ENCODE results near the gene APP.

Gene APP

GRCh38 chr21:26170471-26171257 lies at the start of gene APP:
Gene APP, minus strand, starts transcription at chr21:26170770. Its CDS starts 150 bp downstream, at chr21:26170620.
- peak; percentile 76 to 78 for DNase-seq (ENCODE audit: low read depth in 2 of 2)

DNA sequence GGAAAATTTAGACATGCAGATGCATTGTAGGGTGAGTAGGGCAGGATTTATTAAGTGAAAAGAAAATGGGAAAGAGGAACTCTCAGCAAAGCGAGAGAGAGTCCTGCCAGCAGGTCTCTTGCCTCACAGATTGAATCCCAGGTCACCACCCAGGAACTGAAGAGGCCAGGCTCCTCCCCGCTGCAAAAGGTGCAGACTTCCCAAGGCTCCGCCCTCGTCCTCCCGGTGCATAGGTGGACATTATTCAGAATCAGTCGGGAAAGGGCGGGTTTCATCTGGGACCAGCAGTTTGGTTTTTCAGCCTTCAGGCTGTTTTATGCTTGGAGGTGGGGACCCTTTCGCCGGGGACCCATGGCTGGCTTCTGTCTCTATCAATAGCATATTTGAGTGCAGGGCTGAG lies 41.6 kb upstream of the APP start:
- DNase-seq (ENCODE audit: low read depth in 2 of 2): no peak

DNA sequence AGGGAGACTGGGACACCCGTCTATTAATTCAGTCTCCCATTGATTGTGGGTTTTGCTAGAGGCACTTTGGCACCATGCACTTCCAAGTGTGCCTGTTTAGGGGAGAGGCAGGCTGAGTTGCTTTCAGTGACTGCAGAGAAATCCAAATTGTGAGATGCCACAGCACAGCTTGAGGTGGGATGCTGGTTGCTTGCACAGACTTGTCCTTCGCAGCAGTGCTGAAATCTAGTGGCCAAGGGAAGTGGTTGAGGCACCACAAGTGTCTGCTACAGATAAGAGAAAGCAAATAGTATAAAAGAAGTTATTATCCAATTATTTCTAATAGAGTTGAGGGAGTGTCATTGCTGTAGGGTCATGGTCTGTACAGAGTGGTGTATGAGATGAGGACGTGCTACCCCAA lies 40.0 kb upstream of the APP start:
- no peak for DNase-seq (ENCODE audit: low read depth in 2 of 2)

- DNase-seq (ENCODE audit: low read depth in 2 of 2): no peak
Observed at GRCh38 chr21:26207021-26207420, 36.5 kb upstream of the APP start.

DNA sequence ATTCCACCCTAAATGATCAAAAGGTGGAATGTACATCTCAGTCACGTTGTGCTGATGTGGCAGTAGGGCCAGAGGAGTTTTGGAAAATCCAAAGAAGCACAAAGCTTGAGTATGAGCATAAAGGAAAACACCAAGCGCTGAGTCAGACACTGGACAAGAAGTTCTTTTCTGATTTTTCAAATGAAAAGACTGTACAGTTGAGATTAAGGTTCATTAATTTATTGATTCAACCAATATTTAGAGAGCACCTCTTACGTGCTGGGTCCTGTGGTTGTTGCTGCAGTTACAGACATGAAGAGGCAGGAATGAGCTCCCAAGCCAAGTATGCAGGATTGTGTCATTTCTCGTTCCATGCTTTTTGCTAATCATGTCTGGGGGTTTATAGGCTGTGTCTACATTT lies 28.9 kb upstream of the APP start:
- no peak for DNase-seq (ENCODE audit: low read depth in 2 of 2)

DNA sequence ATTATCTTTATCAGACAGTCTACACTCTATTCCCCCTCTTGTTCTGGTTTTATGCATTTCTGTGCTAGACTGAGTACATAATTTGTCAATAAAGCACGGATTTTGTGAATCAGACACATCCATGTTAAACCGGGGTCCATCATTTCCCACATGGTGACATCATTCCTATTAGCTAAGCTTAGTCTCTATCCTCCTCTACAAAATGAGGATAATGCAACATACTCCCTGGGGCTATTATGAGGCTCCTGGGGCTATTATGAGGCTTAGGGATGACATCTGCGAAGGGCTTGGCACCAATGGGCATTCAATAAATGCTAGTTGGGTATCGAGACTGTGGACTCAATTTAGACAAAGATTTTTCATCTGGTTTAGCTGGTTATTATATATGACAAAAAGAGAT lies 25.1 kb upstream of the APP start:
- no peak for DNase-seq (ENCODE audit: low read depth in 2 of 2)

DNA sequence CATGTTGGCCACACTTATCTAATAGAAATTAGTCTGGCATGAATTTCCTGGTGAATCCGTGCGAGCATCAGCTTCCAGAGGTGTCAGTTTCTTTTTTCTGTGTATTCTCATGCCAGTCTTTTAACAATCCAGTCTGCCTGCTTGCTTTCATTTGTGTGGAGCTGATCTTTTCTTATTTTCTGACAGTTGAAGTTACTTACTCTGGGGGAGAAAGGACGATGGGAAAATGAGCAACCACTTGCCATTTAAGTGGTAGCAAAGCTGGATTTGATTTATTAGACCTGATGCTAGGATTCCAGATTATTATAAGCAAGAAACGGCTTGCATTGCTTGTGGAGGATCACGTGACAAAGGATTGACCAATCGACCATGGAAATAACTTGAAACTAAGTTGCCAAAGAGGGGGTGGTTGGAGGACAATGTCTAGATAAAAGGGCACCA lies 24.3 kb upstream of the APP start:
- no peak for DNase-seq (ENCODE audit: low read depth in 2 of 2)

DNA sequence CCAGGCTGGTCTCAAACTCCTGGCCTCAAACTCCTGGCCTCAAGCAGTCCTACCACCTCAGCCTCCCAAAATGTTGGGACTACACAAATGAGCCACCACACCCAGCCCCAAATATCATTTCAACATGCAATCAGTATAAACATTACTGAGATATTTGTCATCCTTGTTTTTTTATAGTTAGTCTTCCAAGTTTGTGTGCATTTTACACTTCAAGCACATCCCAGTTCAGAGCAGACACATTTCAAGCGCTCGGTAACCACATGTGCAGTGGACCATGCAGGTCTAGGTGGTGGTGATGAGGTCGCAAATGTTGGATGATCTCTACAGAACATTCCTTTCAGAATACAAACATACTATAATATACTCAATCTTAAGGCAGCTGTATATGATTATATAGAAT lies 23.8 kb upstream of the APP start:
- DNase-seq (ENCODE audit: low read depth in 2 of 2): no peak

GRCh38 chr21:26191609-26192008 lies 21.0 kb upstream of the APP start:
- DNase-seq (ENCODE audit: low read depth in 2 of 2): no peak

DNA sequence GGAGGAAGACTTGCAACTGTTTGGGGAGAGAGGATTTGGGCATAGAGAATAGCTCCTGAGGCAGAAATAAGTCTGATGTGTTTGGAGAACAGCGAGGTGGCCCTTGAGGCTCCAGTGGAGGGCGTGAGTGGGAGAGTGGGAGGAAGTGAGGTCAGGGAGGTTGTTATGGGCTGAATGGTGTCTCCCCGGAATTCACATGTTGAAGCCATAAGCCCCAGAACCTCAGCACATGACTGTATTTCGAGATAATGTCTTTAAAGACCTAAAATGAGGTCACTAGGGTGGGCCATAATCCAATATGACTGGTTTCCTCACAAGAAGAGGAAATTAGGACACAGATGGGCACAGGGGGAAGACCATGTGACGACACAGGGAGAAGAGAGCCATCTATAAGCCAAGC lies 17.9 kb upstream of the APP start:
- DNase-seq (ENCODE audit: low read depth in 2 of 2): no peak

- no peak for DNase-seq (ENCODE audit: low read depth in 2 of 2)
Observed at GRCh38 chr21:26185446-26185845, 14.9 kb upstream of the APP start.

GRCh38 chr21:26185021-26185420 lies 14.5 kb upstream of the APP start:
- DNase-seq (ENCODE audit: low read depth in 2 of 2): no peak

- DNase-seq (ENCODE audit: low read depth in 2 of 2): no peak
Observed at GRCh38 chr21:26179501-26179900, 8.9 kb upstream of the APP start.

- DNase-seq (ENCODE audit: low read depth in 2 of 2): no peak
Observed at GRCh38 chr21:26177746-26178426, 7.3 kb upstream of the APP start.

DNA sequence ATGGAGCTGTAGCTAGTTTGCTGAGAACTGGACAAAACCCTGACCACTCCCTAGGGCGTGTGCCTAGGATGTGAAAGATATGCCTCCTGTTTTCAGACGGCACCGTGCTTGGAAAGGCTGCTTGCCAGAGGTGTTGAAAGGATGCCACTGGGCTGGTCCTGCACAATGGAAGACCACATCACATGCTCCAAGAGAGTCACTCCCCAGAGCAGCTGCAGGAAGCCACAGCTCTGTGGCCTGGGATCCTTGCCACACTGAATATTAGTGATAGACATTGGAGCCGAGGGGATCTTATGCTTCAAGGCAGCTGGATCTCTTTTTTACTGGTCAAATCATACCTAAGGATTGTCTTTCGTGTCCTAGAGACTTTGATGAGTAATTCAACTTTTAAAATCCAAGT lies 6.6 kb upstream of the APP start:
- no peak for DNase-seq (ENCODE audit: low read depth in 2 of 2)

GRCh38 chr21:26171258-26172100 lies 909 bp upstream of the APP start:
- DNase-seq (ENCODE audit: low read depth in 2 of 2): no peak

GRCh38 chr21:26169611-26170470 lies 729 bp downstream of the APP start:
- no peak for DNase-seq (ENCODE audit: low read depth in 2 of 2)

DNA sequence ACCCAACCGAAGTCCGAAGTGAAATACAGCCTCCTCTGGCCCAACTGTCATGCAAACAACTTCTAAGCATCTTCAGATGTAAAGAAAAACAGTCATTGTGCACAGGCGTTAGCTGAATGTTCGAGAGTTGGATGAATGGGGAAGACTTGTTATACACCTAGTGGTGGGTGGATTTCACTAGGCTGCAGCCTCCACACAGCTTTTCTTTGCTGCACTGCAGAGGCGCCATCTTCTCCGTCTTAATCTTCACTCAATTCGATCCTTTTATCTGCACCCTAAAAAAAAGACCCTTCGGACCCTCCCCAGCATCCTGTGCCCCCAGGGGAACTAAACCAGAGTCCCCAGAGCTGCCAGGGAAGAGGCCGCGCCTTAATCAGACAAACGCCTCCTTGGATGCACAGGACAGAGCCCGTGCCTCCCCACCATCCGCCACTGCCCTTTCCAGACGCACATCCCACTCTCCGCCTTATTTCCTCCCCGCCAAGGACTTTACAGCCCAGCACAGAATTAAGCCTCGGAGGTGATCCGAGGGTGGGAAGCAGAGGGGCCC lies 1.4 kb downstream of the APP start:
- DNase-seq (ENCODE audit: low read depth in 2 of 2): no peak

- DNase-seq (ENCODE audit: low read depth in 2 of 2): no peak
Observed at GRCh38 chr21:26168371-26168770, 2.2 kb downstream of the APP start.

- DNase-seq (ENCODE audit: low read depth in 2 of 2): no peak
Observed at GRCh38 chr21:26167593-26167992, 3.0 kb downstream of the APP start.

GRCh38 chr21:26165331-26165730 lies 5.2 kb downstream of the APP start:
- DNase-seq (ENCODE audit: low read depth in 2 of 2): no peak

Measured in stimulated activated CD8-positive, alpha-beta memory T cell treated with anti-CD3 and anti-CD28 coated beads, Interleukin-15, amount 100 ng/mL, for 48 hours (primary cell).